Measurements from ENCODE around the gene TRPC4AP.

Gene TRPC4AP

DNA sequence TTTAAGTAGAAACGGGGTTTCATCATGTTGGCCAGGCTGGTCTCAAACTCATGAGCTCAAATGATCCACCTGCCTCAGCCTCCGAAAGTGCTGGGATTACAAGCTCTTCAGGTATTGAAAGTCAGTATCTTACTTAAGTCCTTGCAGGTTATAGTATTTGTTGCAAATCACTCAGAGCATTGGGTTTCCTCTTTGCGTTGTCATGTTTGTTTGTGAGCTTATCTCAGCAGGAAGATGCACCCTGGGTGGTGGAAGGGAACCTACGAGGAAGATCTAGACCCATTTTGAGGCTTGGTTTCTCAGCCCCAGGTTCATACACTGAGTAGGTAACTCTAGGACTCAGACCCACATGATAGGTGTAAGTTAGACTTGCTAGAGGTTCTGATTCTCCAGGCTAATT is 118.4 kb downstream of the TRPC4AP start:
- Histone ChIP-seq H3K27ac (no peak overlapping the region), H3K4me3 (no peak overlapping the region), H4K20me1 (no peaks in the 10 kb centered on the region), H3K9ac (no peak overlapping the region), H3K9me3 (no peaks in the 10 kb centered on the region), H3K4me2 (no peak overlapping the region), H3K27me3 (no peaks in the 10 kb centered on the region), H3K4me1 (peaks cover 19% of the 10 kb centered on the region), H3K36me3 (no peaks in the 10 kb centered on the region)
- TF ChIP-seq Cebpa-rat (IDR thresholded peaks at IDR 0.05) = no peak

DNA sequence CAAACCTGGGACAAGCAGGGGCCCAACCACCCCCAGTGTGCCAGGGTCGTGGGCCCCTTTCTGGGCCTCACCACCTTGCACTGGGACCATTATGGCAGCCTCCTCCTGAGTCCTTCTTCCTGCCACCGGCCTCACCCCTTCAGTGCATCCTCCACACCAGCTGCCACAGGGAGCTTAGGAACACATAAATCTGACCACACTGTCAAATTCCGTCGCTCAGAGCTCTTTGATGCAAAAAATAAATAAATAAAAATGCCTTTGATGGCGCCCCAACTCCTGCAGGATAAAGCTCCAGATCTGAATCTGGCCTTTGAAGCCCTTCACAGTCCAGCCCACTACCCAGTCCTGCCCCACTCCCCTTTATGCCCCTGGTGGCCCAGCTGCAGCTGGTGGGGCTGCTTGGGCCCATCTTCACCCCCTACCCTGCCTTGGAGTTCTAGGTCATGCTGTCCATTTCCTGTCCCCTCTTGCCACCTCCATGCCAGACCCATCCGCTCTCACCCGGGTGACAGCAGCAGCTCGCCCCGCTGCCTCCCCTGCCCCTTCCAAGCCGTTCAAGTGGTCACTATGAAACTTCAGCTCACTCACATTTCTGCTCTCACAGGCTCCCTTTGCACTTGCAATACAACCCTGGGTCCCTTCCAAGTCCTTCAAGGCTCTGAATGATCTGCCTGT is 120.9 kb downstream of the TRPC4AP start:
- no peaks in the 10 kb centered on the region for H4K20me1 ChIP-seq
- no peak overlapping the region for H3K4me3 ChIP-seq
- TF ChIP-seq Cebpa-rat (IDR thresholded peaks at IDR 0.05) = no peak
- peaks cover 7% of the 10 kb centered on the region for H3K4me1 ChIP-seq
- H3K9ac ChIP-seq = no peak overlapping the region
- no peak overlapping the region for H3K4me2 ChIP-seq
- H3K9me3 ChIP-seq = no peaks in the 10 kb centered on the region
- H3K27ac ChIP-seq = no peak overlapping the region
- no peaks in the 10 kb centered on the region for H3K27me3 ChIP-seq
- H3K36me3 ChIP-seq = no peaks in the 10 kb centered on the region

- no peaks in the 10 kb centered on the region for H4K20me1 ChIP-seq
- H3K9ac ChIP-seq = no peak overlapping the region
- H3K4me2 ChIP-seq = no peak overlapping the region
- H3K36me3 ChIP-seq = no peaks in the 10 kb centered on the region
- H3K9me3 ChIP-seq = no peaks in the 10 kb centered on the region
- no peak overlapping the region for H3K27ac ChIP-seq
- H3K4me3 ChIP-seq = no peak overlapping the region
- H3K27me3 ChIP-seq = no peaks in the 10 kb centered on the region
- TF ChIP-seq Cebpa-rat (IDR thresholded peaks at IDR 0.05) = no peak
- H3K4me1 ChIP-seq = peaks cover 7% of the 10 kb centered on the region
Observed at GRCh38 chr20:34970846-34971560, 121.6 kb downstream of the TRPC4AP start.

GRCh38 chr20:34970193-34970840 is 122.3 kb downstream of the TRPC4AP start:
- no peak overlapping the region for H3K4me3 ChIP-seq
- no peak overlapping the region for H3K4me2 ChIP-seq
- H3K9me3 ChIP-seq = no peaks in the 10 kb centered on the region
- H3K36me3 ChIP-seq = no peaks in the 10 kb centered on the region
- no peak overlapping the region for H3K27ac ChIP-seq
- H3K9ac ChIP-seq = no peak overlapping the region
- no peaks in the 10 kb centered on the region for H3K27me3 ChIP-seq
- H3K4me1 ChIP-seq = peaks cover 7% of the 10 kb centered on the region
- no peaks in the 10 kb centered on the region for H4K20me1 ChIP-seq
- TF ChIP-seq Cebpa-rat (IDR thresholded peaks at IDR 0.05) = no peak

- Histone ChIP-seq H3K36me3 (no peaks in the 10 kb centered on the region), H3K9me3 (no peaks in the 10 kb centered on the region), H3K4me2 (peak overlapping the region; percentile 18; the same call in 1 of the 2 replicates), H3K9ac (no peak overlapping the region), H3K27me3 (no peaks in the 10 kb centered on the region), H3K27ac (no peak overlapping the region), H4K20me1 (no peaks in the 10 kb centered on the region), H3K4me1 (peaks cover 7% of the 10 kb centered on the region), H3K4me3 (no peak overlapping the region)
- no peak for TF ChIP-seq Cebpa-rat (IDR thresholded peaks at IDR 0.05)
Observed at GRCh38 chr20:34968042-34968775, 124.4 kb downstream of the TRPC4AP start.

- peaks cover 7% of the 10 kb centered on the region for H3K4me1 ChIP-seq
- H3K27me3 ChIP-seq = no peaks in the 10 kb centered on the region
- H3K27ac ChIP-seq = no peak overlapping the region
- no peak overlapping the region for H3K4me2 ChIP-seq
- no peaks in the 10 kb centered on the region for H3K9me3 ChIP-seq
- no peaks in the 10 kb centered on the region for H3K36me3 ChIP-seq
- no peaks in the 10 kb centered on the region for H4K20me1 ChIP-seq
- H3K4me3 ChIP-seq = no peak overlapping the region
- H3K9ac ChIP-seq = no peak overlapping the region
- no peak for TF ChIP-seq Cebpa-rat (IDR thresholded peaks at IDR 0.05)
Observed at GRCh38 chr20:34967421-34967820, 125.2 kb downstream of the TRPC4AP start.

GRCh38 chr20:34965051-34965450 is 127.6 kb downstream of the TRPC4AP start:
- TF ChIP-seq Cebpa-rat (IDR thresholded peaks at IDR 0.05) = no peak
- no peaks in the 10 kb centered on the region for H3K27me3 ChIP-seq
- H3K4me2 ChIP-seq = no peak overlapping the region
- H3K27ac ChIP-seq = no peak overlapping the region
- peaks cover 7% of the 10 kb centered on the region for H3K4me1 ChIP-seq
- no peak overlapping the region for H3K4me3 ChIP-seq
- no peak overlapping the region for H3K9ac ChIP-seq
- H3K9me3 ChIP-seq = no peaks in the 10 kb centered on the region
- no peaks in the 10 kb centered on the region for H3K36me3 ChIP-seq
- H4K20me1 ChIP-seq = no peaks in the 10 kb centered on the region

DNA sequence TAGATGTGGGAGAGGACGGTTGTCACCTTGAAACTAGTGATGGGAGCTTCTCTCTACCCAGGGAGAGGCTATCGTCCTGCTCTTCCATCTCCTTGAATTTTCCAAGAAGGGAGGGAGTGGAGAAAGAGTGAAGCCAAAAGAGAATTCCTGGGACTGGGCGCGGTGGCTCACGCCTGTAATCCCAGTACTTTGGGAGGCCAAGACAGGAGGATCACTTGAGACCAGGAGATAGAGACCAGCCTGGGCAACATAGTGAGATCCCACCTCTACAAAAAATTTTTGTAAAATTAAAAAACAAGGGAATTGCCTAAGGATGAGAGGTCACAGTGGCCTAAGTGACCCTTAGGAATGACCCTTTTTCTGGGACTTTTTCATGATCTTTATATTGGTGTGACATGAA is 128.1 kb downstream of the TRPC4AP start:
- H3K4me2 ChIP-seq = no peak overlapping the region
- H3K27ac ChIP-seq = no peak overlapping the region
- H3K4me3 ChIP-seq = no peak overlapping the region
- H3K9ac ChIP-seq = no peak overlapping the region
- H3K9me3 ChIP-seq = no peaks in the 10 kb centered on the region
- H3K4me1 ChIP-seq = peaks cover 7% of the 10 kb centered on the region
- H4K20me1 ChIP-seq = no peaks in the 10 kb centered on the region
- no peak for TF ChIP-seq Cebpa-rat (IDR thresholded peaks at IDR 0.05)
- H3K27me3 ChIP-seq = no peaks in the 10 kb centered on the region
- no peaks in the 10 kb centered on the region for H3K36me3 ChIP-seq

DNA sequence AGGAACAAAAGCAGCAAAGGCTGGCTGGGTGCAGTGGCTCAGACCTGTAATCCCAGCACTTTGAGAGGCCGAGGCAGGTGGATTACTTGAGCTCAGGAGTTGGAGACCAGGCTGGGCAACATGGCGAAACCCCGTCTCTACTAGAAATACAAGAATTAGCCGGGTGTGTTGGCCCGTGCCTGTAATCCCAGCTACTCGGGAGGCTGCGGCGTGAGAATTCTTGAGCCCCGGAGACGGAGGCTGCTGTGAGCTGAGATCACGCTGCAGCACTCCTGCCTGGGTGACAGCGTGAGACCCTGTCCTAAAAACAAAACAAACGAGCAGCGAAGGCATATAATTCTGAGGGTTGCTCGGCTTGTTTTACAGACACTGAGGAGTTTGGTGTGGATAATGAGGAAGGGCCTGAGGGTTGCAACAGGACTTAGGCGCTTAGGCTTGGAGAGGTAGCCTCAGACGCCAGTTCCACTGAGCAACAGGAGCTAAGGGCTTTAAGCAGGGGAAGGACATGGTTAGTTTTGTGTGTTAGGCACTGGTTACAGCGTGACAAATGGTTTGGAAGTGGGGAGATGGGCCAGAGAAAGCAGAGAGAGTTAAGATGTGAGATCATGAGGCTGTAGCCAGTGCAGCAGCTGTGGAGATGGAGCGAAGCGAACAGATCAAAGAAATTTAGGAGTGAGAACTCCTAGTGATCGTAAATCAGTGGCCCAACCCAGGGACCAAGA is 135.7 kb downstream of the TRPC4AP start:
- no peaks in the 10 kb centered on the region for H3K9me3 ChIP-seq
- no peak for TF ChIP-seq Cebpa-rat (IDR thresholded peaks at IDR 0.05)
- peak overlapping the region; percentile 86; the same call in 1 of the 2 replicates for H3K4me2 ChIP-seq
- H3K9ac ChIP-seq = no peak overlapping the region
- no peaks in the 10 kb centered on the region for H3K27me3 ChIP-seq
- H4K20me1 ChIP-seq = no peaks in the 10 kb centered on the region
- H3K4me3 ChIP-seq = no peak overlapping the region
- H3K27ac ChIP-seq = no peak overlapping the region
- peaks cover 17% of the 10 kb centered on the region for H3K4me1 ChIP-seq
- peaks cover 4% of the 10 kb centered on the region for H3K36me3 ChIP-seq

Measured in BLaER1 (cell line).